GM21390 (cell line): Measurements from ENCODE around the gene AHSP.
"Not testable (repeated sequence)": the region's sequence is repeated elsewhere in the genome, so short reads cannot be mapped to it uniquely, and the experiment has no call there.

Experiments
- ATAC-seq: cut with Tn5 transposase; IDR thresholded peaks from one replicate; pipeline ENCODE4 v1.9.1; 2021; ENCODE audit not compliant: unreplicated experiment

Gene AHSP

DNA sequence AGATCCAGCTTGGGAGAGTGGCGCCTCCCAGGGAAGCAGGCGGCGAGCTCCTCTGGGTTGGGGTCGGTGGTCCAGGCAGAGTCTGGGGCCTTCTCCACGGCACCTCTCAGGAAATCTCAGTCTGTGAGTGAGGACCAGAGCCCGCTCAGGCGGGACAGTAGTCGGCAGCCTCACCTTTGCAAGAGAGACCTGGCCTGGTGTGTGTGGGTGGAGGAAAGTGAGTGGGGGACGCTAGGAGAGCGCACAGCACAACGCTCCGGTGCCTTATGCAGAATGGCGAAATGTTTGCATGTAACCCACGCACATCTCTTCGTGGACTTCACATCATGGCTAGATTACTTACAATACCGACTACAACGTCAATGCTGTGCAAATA is 2.2 kb downstream of the AHSP start:
- no peak for ATAC-seq

DNA sequence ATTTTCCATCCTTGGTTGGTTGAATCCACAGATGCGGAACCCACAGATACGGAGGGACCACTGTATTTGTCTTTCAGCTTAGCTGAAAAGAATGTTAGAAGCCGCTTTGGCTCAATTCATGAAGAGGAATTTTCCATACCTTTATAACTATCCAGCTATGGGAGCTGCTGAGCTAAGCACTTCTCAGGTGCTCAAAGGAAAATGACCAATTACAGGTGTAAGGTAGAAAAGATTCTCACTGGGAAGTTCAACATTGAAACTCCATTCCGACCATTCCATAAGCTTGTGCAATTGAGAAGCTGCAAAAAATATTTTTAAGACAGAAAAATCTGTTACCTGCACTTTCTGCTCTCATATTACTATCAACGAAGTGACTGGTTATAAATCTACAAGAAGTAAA is 2.7 kb downstream of the AHSP start:
- no peak for ATAC-seq

DNA sequence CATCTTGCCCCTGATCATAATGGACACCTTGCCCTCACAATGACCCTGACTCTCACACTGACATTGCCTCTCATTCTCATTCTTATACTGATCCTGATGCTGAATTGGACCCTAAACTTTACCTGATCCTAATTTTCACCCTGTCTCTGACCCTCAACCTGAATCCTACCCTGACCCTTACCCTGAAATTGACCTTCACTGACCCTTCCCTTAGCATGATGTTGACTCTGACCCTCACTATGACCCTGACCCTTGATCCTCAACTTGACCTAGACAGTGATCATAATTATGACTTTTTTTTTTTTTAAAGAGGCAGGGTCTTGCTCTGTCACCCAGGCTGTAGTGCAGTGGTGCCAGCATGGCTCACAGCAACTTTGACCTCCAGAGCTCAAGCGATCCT is 3.4 kb downstream of the AHSP start:
- no peak for ATAC-seq

DNA sequence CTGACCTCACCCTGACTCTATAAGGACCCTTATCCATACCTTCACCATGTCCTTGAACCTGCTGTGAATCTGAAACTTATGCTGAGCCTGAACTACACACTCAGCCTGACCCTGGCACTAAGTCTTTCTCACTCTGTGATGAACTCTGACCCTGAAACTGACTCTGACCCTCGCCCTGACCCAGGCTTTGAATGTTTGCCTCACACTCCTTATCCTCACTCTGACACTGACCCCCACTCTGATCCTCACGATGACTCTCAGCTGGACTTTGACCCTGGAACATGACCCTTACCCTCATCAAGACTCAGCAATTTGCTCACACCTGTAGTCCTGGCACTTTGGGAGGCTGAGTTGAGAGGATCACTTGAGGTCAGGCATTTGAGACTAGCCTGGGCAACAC is 4.4 kb downstream of the AHSP start:
- no peak for ATAC-seq

- ATAC-seq, result no peak
Measured at GRCh38 chr16:31532896-31533295, 5.2 kb downstream of the AHSP start.

- no peak for ATAC-seq
Measured at GRCh38 chr16:31535737-31536136, 8.0 kb downstream of the AHSP start.

DNA sequence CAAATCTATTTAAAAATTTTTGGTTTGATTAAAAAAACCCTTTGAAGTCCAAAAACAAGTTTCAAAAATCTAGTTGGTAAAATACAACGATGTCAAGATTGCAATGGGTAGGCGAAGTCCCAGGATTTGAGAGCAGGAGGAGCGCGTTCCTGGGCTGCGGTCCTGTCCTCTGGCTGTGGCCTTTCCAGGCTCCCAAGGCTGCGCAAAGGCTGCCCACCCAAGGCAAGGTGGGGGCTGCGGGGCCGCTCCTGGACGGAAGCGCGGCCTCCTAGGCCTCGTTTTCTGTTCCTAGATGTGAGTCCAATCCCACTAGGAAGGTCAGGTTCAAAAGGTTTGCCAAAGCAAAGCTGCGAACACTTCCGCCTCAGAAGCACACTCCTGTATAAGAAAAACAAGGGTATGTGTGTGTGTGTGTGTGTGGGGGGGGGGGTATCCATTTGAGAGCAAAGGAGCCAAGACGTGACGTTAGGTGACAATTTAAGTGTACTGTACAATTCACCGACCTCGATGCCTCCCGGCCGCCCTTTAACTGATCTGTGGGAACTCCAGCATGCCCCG is 9.2 kb downstream of the AHSP start:
- ATAC-seq, result no peak

DNA sequence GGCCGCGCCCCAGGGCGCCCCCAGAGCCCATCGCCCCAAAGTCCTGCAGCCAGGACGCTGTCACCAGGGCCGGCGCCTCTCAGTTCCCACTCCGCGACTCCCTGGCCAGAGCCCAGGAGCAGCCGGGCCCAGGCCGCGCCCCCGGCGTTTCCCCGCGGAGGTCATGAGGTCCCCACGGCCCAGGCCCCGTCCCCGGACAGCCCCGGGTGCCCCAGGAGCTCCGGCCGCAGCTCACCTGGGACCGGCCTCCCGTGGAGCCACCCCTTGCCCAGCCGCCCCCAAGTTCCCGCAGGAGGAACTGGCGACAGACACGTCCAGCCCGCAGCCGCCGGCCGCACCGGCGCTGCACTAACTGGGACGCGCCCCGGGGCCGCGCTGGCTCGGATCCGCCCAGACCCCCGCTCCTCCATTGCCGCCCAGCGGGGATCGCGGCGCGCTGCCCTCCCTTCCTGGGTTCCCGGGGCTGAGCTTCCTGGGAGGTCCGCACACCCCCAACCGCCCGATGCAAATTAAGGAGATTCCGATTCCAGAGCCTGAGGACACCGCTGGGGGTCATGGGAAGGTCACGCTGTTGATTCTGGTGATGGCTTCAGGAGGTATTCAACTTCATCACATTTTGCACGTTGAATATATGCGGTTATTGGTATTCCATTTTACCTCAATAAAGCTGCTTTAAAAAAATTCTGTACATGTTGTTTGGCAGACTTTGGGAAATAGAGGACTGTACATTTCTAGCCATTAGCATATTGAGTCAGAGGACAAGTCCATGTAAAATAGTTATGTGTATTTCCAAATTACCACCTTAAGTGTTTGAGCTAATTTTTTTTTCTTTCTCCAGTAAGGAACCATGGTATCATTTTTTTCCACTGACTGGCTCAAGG is 9.9 kb downstream of the AHSP start:
- ATAC-seq, result no peak

- not testable (repeated sequence) for ATAC-seq
Measured at GRCh38 chr16:31538243-31538598, 10.5 kb downstream of the AHSP start.

DNA sequence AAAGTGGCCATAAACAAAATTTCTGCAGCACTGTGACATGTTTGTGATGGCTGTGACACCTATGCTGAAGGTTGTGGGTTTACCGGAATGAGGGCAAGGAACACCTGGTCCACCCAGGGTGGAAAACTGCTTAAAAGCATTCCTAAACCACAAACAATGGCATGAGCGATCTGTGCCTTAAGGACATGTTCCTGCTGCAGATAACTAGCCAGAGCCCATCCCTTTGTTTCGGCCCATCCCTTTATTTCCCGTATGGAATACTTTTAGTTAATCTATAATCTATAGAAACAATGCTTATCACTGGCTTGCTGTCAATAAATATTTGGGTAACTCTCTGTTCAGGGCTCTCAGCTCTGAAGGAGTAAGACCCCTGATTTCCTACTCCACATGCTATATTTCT is 12.1 kb downstream of the AHSP start:
- ATAC-seq, result not testable (repeated sequence)

DNA sequence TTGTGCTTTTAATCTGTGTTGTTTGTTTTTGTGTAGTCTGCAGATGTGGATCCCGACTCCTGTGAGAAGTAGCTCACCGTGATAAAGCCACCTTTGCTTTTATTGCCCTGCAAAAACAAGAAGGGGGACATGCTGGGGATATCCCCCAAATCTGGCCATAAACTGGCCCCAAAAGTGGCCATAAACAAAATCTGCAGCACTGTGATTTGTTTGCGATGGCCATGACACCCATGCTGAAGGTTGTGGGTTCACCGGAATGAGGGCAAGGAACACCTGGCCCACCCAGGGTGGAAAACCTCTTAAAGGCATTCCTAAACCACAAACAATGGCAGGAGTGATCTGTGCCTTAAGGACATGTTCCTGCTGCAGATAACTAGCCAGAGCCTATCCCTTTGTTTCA is 15.1 kb downstream of the AHSP start:
- no peak for ATAC-seq

- no peak for ATAC-seq
Measured at GRCh38 chr16:31561426-31562233, 33.9 kb downstream of the AHSP start.

- no peak for ATAC-seq
Measured at GRCh38 chr16:31568577-31569359, 41.1 kb downstream of the AHSP start.

- ATAC-seq, result no peak
Measured at GRCh38 chr16:31569360-31569717, 41.6 kb downstream of the AHSP start.

DNA sequence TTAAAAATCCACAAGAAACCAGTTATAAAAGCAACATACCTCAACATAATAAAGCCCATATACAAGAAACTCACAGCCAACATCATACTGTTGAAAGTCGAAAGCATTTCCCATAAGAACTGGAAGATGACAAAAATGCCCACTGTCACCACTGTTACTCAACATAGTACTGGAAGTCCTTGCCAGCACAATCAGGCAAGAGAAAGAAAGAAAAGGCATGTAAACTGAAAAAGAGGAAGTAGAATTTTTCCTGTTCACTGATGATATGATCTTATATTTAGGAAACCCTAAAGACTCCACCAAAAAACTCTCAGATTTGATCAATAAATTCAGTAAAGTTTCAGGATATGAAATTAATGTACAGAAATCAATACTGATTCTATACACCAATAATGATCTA is 45.1 kb downstream of the AHSP start:
- no peak for ATAC-seq

- not testable (repeated sequence) for ATAC-seq
Measured at GRCh38 chr16:31574159-31574558, 46.5 kb downstream of the AHSP start.

- no peak for ATAC-seq
Measured at GRCh38 chr16:31577411-31577810, 49.7 kb downstream of the AHSP start.
